ENCODE results near the gene SP100. TPM values are rescaled to one million over a fixed set of nuclear protein-coding genes. Genes with fewer than 3 reads are reported as not detected.

SP100 gene
- total and polyA plus RNA-seq, 2 of the 8 experiments (the other 6 are each of a cell fraction or from before 2014, with no cell fraction given): 0.06 to 1.1 TPM

GRCh38 chr2:230403746-230404145 is 12.3 kb upstream of the SP100 start (continued):
- TF ChIP-seq CTCF (IDR thresholded peaks at IDR 0.05; ENCODE audit: control extremely low read depth in 1 of 3, insufficient read depth in 1 of 3, low read depth in 1 of 3, low read length in 3 of 3) (no peak), CHD2 (IDR thresholded peaks at IDR 0.05; ENCODE audit: low read length) (no peak)
